ENCODE data around the gene PKN2.
"Not testable (repeated sequence)": the region's sequence is repeated elsewhere in the genome, so short reads cannot be mapped to it uniquely, and the experiment has no call there.

The PKN2 gene

DNA sequence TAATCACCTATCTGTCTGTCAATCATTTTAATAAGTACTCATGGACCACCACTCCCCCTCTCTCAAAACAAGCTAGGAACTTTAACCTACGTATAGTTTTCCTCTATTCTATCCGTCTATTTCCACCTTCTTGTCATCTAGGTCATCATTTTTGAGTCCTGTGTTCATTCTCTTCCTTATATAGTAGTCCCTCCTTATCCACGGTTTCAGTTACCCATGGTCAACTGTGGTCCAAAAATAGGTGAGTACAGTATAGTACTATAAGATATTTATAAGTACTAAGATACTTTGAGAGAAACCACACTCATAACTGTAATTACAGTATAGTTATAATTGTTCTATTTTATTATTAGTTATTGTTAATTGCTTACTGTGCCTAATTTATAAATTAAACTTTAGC lies 7.5 kb downstream of the PKN2 start:
- DNase-seq (ENCODE audit: low read depth) = no peak
- TF ChIP-seq, protein P1, sequence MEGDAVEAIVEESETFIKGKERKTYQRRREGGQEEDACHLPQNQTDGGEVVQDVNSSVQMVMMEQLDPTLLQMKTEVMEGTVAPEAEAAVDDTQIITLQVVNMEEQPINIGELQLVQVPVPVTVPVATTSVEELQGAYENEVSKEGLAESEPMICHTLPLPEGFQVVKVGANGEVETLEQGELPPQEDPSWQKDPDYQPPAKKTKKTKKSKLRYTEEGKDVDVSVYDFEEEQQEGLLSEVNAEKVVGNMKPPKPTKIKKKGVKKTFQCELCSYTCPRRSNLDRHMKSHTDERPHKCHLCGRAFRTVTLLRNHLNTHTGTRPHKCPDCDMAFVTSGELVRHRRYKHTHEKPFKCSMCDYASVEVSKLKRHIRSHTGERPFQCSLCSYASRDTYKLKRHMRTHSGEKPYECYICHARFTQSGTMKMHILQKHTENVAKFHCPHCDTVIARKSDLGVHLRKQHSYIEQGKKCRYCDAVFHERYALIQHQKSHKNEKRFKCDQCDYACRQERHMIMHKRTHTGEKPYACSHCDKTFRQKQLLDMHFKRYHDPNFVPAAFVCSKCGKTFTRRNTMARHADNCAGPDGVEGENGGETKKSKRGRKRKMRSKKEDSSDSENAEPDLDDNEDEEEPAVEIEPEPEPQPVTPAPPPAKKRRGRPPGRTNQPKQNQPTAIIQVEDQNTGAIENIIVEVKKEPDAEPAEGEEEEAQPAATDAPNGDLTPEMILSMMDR (IDR thresholded peaks at IDR 0.05; ENCODE audit: control insufficient read depth, extremely low read depth, insufficient read depth) = no peak
- H3K4me3 ChIP-seq (ENCODE audit: low read depth, low read length) = no peak overlapping the region

DNA sequence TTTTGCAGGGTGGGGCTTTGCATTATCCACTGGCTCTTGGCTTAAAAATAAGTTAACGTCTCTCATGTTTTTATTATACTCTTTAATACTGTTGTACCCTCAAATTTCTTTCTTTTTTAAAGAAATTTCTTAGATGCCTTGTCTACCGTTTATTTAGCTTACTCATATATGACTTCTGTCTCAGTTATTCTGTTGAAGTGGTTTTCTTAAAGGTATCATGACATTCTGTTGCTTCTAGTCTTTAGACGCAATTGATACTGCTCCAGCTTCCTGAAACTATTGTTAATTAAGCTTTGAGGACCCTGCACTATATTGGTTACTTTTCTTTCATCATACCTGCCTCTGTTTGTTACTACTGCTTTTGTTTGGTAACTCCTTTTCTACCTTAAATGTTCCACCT lies 11.7 kb downstream of the PKN2 start:
- no peak overlapping the region for H3K4me3 ChIP-seq (ENCODE audit: low read depth, low read length)
- TF ChIP-seq, protein P1 (IDR thresholded peaks at IDR 0.05; ENCODE audit: control insufficient read depth, extremely low read depth, insufficient read depth) = no peak
- no peak for DNase-seq (ENCODE audit: low read depth)

DNA sequence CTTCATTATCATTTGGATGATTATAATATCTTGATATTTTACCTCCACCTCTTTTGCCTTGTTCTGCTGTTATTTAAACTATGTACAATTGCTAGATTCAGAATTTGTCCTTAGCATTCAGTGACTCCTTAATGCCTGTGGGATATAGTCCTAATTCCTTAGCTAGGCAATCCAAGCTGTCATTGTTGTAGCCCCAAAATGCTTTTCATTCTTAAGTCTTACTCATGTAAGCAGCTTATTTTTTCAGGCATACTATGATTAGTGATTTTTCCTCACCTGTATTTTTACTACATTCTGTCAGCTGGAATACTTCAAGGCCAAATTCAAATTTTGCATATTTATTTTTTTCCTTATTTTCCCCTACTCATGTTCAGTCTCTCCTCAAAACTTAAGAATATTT lies 13.4 kb downstream of the PKN2 start:
- H3K4me3 ChIP-seq (ENCODE audit: low read depth, low read length) = no peak overlapping the region
- DNase-seq (ENCODE audit: low read depth) = no peak
- TF ChIP-seq, protein P1 (IDR thresholded peaks at IDR 0.05; ENCODE audit: control insufficient read depth, extremely low read depth, insufficient read depth) = no peak

DNA sequence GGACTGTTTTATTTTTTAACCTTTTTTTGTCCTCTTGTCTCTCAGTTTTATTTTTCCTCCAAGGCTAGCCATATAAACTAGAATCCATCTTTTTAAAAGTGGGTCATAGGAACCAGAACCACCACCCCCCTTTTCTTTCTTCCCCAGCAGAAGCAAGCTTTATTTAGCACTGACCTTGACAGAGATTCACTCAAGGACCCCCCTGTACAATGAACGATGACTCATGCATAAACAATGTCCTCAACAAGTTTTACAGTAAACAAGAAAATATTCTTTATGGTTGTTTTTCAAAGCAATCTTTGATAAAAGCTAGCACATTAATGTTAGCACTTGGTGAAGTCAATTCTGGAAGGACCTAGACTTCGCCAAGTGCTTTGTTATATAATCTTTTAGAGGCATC lies 14.1 kb downstream of the PKN2 start:
- DNase-seq (ENCODE audit: low read depth) = no peak
- TF ChIP-seq, protein P1 (IDR thresholded peaks at IDR 0.05; ENCODE audit: control insufficient read depth, extremely low read depth, insufficient read depth) = no peak
- H3K4me3 ChIP-seq (ENCODE audit: low read depth, low read length) = no peak overlapping the region

- no peak overlapping the region for H3K4me3 ChIP-seq (ENCODE audit: low read depth, low read length)
- no peak for DNase-seq (ENCODE audit: low read depth)
These were observed 14.7 kb downstream of the PKN2 start for GRCh38 chr1:88698764-88699163.

DNA sequence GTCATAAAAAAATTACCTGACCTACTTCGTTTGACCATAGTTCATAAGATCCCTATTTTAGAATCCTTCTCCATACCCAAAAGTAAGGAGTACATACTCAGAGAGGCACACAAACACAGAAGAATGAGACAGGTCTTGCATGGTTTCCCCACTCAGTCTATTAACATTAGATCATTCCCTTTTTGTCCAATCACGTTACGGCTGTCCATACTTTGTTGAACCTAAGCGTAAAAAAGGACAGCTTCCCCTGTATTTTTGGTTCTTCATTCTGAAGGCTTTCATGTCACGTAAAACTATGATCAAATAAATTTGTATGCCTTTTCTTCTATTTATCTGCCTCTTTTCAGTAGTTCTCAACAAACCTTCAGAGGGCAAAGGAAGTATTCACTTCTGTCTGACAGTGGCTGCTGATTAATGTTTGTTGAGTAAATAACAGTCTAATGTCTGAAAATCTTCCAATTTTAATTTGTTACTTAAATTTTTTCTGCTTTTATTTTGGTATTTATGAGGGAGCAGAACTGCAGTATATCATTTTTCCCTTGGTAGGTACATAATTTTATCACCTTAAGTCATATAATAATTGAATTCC lies 16.4 kb downstream of the PKN2 start:
- H3K4me3 ChIP-seq (ENCODE audit: low read depth, low read length) = no peak overlapping the region
- TF ChIP-seq, protein P1 (IDR thresholded peaks at IDR 0.05; ENCODE audit: control insufficient read depth, extremely low read depth, insufficient read depth) = no peak
- no peak for DNase-seq (ENCODE audit: low read depth)

More at GRCh38 chr1:88698764-88699163, 14.7 kb downstream of the PKN2 start:
- TF ChIP-seq, protein P1 (IDR thresholded peaks at IDR 0.05; ENCODE audit: control insufficient read depth, extremely low read depth, insufficient read depth) = no peak

GRCh38 chr1:88701275-88701674 lies 17.2 kb downstream of the PKN2 start:
- no peak for DNase-seq (ENCODE audit: low read depth)
- TF ChIP-seq, protein P1 (IDR thresholded peaks at IDR 0.05; ENCODE audit: control insufficient read depth, extremely low read depth, insufficient read depth) = no peak
- no peak overlapping the region for H3K4me3 ChIP-seq (ENCODE audit: low read depth, low read length)

DNA sequence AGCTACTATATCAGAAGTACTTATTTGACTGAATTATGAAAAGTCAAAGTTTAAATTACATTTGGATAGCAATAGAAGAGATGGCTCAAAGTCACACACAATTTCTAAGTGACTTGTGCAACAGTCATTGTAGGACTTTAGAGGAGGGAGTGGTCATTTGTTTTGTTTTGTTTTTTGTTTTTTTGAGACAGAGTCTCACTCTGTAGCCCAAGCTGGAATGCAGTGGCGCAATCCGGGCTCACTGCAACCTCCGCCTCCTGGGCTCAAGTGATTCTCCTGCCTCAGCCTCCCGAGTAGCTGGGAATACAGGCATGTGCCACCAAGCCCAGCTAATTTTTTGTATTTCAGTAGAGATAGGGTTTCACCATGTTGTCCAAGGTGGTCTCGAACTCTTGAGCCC lies 17.7 kb downstream of the PKN2 start:
- H3K4me3 ChIP-seq (ENCODE audit: low read depth, low read length); DNase-seq (ENCODE audit: low read depth): not testable (repeated sequence)
